HS-27A (cell line): Measurements from ENCODE around the gene FHAD1.

ENCODE experiments used
- DNase-seq: peaks from one replicate; pipeline ENCODE4 v3.0.0-alpha.2; 2012; ENCODE audit warnings: low read depth, missing footprints

The FHAD1 gene

GRCh38 chr1:15326691-15327588 lies 79.9 kb downstream of the FHAD1 start:
- no peak for DNase-seq

DNA sequence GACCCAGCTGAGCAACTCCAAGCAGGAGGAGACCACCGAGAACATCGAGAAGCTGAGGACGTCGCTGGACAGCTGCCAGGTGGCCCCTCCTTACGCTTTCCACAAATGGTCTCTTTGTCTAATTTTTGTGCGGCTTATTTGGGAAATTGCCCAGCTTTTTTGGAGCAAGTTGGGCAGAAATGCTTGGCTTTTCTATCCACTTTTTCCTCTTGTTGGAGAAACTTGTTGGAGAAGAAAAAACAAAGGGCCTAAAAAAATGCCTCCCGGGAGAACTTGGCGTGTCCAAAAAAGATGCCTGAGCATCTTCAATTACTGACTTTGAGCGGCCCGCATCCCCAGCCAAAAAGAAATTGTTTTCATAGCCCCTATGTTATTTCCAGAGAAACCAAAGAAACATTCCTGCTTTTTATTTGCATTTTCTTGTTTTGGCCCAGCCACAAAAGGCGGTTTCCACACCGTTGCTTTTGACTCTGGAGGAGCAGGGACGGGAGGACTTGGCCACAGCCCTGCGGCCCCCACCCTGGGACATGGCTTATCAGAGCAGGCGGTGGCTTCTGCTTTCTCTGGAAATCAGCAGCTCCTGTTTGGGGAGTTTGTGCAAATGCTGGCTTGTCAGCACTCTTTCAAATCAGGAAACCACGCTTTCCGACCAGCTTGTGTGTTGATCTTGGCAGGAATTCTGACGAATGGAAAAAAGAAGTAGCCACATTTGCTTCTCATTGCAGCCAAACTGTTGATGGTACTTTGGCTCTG lies 81.5 kb downstream of the FHAD1 start:
- no peak for DNase-seq

GRCh38 chr1:15329104-15329820 lies 82.2 kb downstream of the FHAD1 start:
- no peak for DNase-seq

- DNase-seq = no peak
Measured at GRCh38 chr1:15330028-15330427, 83.0 kb downstream of the FHAD1 start.

DNA sequence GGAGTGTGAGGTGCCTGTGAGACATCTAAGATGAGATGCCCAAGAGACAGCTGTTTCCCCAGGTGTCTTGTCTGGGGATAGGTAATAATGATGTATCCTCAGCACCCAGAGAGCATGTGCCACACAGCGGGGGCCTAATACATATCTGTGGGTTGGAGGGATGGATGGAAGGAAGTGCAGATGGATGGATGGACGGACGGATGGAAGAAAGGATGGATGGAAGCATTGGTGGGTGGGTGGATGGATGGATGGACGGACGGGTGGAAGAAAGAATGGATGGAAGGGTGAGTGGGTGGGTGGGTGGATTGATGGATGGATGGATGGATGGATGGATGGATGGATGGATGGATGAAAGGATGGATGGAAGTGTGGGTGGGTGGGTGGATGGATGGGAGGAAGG lies 84.2 kb downstream of the FHAD1 start:
- no peak for DNase-seq

DNA sequence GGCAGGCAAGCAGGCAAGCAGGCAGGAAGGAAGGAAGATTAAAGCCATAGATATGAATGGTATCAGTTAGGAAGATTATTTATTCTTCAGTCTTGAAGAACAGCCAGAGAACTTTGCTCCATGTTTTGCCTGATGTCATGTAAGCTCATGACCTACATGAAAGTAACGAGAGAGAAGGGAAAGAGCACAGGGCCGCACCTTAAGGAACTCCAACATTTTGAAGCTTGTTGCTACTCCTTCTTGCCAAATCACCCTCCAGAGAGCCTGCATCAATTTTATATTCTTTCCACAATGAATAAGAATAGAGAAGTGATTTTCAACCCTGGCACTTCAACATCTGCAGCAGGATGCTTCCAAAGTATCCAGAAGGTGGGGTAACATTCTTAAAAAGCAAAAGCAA lies 84.7 kb downstream of the FHAD1 start:
- no peak for DNase-seq

DNA sequence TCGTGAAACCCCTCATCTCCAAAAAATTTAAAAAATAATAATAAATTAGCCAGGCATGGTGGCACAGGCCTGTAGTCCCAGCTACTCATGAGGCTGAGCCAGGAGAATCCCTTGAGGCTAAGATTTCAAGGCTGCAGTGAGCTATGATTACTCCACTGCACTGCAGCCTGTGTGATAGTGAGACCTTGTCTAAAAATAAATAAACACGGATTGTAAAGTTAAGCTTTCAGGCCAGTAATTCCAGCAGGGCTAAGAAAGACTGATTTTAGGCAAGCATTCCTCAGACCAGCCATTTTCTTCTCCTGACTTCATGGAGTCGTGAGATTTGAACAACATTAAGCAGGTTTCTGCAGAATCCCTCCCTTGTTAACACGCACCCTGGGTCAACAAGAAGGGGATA lies 85.5 kb downstream of the FHAD1 start:
- no peak for DNase-seq

GRCh38 chr1:15332952-15333715 lies 86.1 kb downstream of the FHAD1 start:
- DNase-seq = no peak

DNA sequence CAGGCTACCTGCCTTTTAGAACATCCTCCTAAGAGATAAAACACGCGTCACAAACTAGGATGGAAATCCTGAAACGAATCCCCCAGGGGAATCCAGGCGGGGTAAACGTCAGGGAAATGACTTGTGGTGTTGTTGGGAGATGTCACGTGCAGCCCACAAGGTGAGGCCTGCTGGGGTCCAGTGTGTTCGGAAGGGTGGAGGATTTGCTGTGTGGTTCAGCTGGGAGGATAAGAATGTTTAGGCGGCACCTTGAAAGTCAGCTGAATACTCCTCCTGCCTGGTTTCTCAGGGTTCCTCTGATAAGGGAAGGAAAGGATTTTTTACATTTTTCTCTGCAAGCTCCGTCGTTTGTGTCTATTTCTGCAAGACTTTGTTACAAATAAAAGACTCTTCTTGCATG lies 88.0 kb downstream of the FHAD1 start:
- DNase-seq = no peak

- DNase-seq = no peak
Measured at GRCh38 chr1:15336866-15337265, 89.8 kb downstream of the FHAD1 start.

- peak; percentile 78 for DNase-seq
Measured at GRCh38 chr1:15337656-15338402, 90.8 kb downstream of the FHAD1 start.

DNA sequence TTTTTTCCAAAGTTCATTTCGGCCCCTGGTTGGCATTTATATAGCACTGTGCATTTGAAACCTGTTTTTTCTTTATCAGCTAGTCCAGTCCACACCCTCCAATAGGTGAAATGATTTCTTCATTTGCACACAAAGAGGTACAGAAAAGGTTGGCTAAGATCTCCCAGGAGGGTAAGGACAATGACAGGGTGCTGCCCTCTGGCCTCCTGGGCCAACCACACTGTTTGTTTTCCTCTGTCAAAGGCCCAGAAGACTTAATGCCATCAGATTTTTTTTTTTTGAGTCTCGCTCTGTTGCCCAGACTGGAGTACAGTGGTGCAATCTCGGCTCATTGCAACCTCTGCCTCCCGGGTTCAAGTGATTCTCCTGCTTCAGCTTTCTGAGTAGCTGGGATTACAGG lies 92.5 kb downstream of the FHAD1 start:
- no peak for DNase-seq

DNA sequence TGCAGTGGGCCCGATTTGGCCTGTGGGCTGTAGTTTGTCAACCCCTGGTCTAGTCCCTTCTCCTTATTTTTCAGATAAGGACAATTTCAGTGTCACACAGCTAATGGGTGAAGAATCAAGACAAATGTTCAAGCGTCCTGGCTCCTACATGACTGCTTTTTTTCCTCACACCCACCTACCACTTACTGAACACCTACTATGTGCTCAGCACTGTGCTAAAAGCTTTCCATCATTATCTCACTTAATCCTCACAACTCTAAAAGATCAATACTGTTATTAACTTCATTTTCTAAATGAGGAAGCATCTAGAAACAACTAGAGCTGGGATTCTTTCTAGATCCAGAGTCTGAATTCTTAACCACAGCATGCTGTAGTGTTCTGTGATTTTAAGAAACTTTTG lies 94.2 kb downstream of the FHAD1 start:
- DNase-seq = no peak

DNA sequence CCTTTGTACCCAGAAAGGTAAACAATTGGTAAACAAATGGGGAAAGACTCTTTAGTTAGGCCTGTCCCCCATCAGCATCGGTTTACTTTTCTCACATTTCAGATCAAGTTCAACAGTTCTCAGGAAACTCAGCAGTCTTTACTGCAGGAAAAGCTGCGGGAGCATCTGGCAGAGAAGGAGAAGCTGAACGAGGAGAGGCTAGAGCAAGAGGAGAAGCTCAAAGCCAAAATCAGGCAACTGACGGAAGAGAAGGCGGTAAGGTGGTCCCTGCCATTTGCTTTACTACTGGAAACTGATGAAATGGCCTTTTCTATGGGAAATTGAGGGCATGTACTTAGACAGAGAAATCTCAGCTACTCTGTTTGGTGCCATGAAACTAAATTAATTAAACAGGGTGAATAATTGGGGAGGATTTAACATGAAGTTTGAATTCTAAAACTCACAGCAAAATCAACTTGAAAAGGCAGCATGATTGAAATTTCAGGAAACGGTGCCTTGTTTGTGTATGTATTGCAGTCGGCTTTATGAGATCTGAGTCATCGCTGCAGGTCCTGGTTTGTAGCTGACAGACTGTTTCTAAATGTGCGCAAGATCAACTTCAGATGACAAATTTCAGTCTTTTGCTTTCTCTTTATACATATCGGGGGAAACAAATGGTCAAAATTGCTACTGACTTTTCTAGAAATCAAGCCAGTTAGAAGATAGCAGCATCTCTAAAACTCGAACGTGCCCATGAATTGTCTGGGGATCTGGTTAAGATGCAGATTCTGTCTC lies 94.8 kb downstream of the FHAD1 start:
- peak; percentile 17 for DNase-seq

DNA sequence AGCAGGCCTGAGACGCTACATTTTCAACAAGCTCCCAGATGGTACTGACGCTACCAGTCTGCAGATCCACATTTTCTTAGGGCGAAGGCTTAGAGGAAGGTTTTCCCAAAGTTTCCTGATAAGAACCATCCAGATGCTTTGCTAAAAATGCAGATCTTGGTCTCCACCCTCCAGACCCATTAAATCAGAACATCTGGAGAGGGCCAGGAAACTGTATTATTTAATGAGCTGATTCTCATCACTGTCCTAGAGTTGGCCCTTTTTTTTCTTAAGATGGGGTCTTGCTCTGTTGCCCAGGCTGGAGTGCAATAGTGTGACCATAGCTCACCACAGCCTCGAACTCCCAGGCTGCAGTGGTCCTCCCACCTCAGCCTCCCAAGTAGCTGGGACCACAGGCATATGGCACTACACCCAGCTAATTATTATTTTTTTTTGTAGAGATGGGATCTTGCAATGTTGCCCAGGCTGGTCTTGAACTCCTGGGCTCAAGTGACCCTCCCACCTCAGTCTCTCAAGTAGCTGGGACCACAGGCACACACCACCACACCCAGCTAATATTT lies 95.5 kb downstream of the FHAD1 start:
- DNase-seq = no peak

- DNase-seq = no peak
Measured at GRCh38 chr1:15343099-15343498, 96.1 kb downstream of the FHAD1 start.

- no peak for DNase-seq
Measured at GRCh38 chr1:15343729-15344128, 96.7 kb downstream of the FHAD1 start.

GRCh38 chr1:15344380-15344779 lies 97.4 kb downstream of the FHAD1 start:
- DNase-seq = no peak

DNA sequence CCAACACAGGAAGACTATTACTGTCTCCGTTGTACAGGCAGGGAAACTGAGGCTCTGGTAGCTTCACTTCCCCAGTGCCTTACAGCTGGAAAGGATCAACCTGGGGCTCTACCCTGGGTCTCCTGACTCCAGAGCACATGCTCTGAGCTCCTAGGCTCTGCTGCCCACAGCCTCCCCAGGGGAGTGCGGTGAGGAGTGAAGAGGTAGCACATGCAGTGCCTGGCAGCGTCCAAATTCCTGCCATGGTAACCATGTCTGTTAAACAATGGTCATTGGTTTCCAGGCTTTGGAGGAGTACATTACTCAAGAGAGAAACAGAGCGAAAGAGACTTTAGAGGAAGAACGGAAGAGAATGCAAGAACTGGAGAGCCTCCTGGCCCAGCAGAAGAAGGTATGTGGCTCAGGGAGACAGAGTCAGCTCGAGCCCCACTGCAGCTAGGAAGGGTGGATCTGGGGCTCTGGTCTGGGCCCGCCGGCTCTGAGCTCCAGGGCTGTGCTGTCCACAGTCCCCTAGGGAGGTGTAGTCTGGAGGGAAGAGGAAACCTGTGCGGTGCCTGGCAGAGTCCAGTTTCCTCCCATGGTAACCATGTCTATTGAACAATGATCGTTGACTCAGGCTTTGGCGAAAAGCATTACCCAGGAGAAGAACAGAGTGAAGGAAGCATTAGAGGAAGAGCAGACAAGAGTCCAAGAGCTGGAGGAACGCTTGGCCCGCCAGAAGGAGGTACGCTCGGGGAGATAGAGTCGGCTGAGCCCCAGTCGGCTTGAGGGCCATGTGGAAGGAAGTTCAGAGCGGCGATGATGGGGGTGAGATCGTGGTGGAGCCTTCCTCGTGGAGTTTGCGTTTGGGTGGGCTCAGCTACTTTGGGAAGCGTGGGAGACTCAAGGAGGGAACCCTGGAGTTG lies 98.0 kb downstream of the FHAD1 start:
- DNase-seq = no peak
